H54 (cell line): ENCODE results near the gene PCIF1.
A peak's percentile ranks its signal among the peaks of the same experiment; 100 is the strongest.

ENCODE experiments used
- DNase-seq: peaks from one replicate; pipeline ENCODE4 v3.0.0; 2011; ENCODE audit warnings: low spot score, mixed read lengths; ENCODE audit not compliant: insufficient read length
- FAIRE-seq: peaks from 3 replicates; lab custom pipeline; 2011; peaks lifted over from hg19 to GRCh38; lab: Jason Lieb, UNC
- POLR2A ChIP-seq: IDR thresholded peaks from 2 replicates; pipeline ENCODE4 v1.6.1; 2011; ENCODE audit warnings: low read depth, mild to moderate bottlenecking, low read length

The PCIF1 gene

DNA sequence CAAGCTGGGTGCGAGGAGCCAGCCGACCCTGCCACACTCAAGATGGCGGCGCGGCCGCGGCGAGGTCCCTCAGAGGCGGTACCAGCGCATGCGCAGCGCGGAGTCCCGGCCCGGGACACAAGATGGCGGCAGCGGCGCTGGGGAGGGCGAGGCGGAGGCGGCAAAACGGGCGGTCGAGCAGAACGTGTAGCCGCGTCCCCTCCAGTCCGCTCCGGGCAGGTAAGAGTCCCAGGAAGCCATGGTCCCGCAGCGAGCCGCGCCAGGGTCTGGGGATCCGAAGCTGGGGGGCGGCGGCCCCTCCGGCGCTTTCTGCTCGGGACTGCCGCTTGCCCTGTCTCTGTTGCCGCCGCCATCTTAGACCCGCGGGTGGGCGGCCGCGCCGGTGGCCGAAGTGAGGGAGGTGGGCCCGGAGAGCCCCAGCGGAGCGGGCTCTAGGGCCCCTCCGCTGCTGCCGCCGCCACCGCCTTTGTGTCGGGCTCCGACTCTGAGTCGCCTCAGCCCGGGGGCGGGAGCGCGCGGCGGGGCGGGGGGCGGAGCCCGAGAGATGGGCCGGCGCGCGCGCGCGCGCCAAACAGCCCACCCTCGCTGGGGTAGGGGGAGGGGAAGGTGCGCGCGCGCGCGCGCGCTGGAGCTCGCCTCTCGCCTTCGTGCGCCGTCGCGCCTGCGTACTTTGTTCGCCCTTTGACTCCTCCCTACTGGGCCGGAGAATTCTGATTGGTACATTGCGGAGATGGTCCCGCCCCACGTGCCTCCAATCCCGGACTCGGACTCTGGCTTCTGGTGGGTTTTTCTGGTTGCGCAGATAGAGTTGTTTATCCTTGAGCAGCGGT, at the start of gene PCIF1:
TSS of gene PCIF1 (plus strand) at position 98 of the 830 bp plus-strand sequence. CDS start 4,317 bp downstream, outside the sequence.
- TF ChIP-seq POLR2A = peak; percentile 89
- DNase-seq = peak; percentile 93
- no peak for FAIRE-seq

DNA sequence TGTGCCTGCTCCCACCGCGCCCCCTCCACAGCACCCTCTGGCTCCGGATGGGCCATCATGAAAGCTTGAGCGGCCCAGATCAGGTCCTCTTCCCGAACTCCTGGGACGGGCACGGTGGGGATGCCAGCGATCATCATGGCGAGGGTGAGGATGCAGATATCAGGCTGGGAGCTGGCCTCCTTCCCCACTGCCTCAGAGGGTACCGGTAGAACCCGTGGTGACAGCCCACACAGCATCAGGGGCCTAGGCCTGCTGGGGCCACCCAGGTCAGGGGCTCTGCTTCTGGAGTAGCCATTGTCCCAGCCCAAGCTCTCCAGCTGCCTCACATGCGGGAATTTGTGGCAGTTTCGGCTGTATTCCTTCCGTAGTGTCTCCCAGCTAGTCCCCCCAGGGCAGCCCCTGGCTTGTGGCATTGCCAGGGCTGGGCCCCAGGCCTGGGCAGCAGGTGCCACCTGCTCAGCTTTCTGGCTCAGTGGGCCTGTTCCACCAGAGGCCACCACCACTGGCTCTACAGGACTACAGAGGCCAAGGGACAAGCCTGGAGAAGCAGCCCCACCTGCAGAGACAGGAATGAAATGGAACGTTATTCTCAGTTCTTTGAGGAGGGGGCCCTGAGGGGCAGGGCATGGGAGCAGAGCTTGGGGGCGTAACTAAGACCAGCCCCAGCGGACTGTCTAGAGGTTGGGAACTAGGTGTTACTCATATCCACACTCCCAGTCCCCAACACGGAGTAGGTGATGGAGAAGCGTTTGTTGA, 47.7 kb upstream of the PCIF1 start:
- no peak for TF ChIP-seq POLR2A
- FAIRE-seq = no peak
- DNase-seq = no peak

DNA sequence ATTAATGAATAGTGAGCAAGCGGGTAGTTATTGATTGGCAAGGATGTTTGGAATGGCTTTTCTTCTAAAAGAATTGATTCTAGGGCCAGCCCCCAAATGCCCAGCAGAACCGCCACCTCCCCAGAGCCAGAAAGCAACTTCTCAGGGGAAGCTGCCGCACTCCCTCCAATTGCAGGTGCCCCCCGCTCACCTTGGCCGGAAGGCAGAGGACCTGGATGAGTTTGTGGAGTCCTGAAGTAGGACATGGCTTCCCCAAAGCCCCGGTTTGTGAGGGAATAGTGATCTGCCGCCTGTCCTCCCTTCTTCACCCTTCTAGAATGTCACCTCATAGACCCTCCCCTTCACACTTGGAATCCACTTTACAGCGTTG, 47.2 kb upstream of the PCIF1 start, which contains the start of gene SPATA25:
TSS of gene SPATA25 (minus strand) at position 277 of the 370 bp plus-strand sequence. CDS start at position 245, 32 bp downstream.
- TF ChIP-seq POLR2A = no peak
- FAIRE-seq = no peak
- no peak for DNase-seq

DNA sequence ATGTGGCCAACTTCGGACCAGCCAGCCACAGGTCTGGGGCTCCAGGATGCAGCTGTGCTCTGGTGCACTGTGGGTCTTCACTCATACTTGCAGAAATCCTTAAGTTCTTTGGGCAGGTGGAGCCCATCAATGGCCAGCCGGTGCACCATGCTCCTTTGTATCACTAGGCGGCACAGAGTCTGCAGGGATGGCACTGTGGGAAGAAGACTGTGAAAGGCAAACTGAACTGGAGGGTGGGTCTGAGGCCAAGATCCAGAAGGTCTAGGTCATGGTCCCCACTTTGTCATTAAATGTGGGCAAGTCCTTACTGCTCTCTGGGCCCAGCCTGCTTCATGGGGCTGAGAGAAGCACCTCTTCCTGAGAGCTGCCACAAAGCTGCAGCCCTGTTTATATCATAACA, 45.8 kb upstream of the PCIF1 start:
- FAIRE-seq (no peak), DNase-seq (no peak)
- no peak for TF ChIP-seq POLR2A

DNA sequence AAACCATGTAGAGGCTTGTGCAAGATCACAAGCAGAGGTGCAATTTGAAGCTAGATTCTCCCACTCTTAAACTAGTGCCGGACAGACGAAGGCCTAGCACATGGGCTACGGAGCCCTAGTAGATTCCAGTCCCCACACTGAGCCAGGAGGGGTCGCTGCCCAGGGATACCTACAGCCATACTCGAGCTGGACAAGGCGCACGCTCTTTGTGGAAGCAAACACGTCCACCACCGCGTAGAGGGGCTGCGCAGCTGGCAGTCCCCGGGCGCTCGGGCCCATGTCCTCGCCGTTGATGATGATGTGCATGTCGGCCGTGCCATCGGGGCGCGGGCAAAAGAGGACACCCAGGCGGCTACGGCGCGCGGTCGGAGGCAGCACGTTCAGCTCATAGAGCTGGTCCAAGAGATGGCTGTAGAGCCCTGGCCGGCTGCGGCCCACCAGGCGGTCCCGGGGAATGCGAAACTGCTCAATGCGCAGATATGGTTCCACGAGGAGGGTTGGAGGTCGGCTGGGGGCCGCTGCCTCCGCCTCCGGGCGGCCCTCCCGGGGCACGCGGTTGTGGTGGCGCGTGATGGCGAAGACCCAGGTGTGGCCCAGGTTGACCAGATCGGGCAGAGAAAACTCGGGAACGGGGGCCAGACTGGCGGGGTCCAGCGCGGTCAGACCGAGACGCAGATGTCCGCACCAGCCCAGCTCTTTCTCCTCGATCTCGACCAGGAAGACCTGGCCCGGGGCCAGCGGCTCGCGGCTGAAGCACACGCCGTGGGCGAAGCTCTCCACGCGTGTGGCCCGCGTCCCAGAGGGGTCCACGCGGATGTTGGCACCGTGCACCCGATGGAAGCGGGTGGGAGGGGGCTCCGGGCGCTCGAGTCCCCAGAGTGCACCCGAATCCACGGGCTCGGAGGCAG, 44.2 kb upstream of the PCIF1 start:
- no peak for TF ChIP-seq POLR2A
- FAIRE-seq = no peak
- no peak for DNase-seq

DNA sequence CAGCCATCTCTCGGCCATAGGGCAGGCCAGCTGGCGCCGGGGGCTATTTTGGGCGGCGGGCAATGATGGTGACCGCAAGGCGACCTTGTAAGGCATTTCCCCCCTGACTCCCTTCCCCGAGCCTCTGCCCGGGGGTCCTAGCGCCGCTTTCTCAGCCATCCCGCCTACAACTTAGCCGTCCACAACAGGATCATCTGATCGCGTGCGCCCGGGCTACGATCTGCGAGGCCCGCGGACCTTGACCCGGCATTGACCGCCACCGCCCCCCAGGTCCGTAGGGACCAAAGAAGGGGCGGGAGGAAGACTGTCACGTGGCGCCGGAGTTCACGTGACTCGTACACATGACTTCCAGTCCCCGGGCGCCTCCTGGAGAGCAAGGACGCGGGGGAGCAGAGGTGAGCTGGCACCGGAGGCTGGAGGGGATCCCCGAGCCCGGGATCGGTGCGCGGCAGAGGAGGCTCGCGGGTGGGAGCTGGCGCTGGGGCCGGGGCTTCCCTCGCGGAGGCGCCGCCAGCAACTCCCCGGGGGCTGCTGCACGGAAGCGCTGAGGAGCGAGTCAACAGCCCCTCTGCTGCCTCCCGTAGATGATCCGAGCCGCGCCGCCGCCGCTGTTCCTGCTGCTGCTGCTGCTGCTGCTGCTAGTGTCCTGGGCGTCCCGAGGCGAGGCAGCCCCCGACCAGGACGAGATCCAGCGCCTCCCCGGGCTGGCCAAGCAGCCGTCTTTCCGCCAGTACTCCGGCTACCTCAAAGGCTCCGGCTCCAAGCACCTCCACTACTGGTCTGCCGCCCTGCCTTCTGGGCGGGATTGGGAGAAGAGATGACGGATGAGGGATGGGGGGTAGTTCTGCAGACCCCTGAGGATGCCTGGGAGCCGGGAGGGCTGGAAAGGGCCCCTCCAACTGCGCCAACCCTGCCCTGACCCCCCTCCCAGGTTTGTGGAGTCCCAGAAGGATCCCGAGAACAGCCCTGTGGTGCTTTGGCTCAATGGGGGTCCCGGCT, 43.2 kb upstream of the PCIF1 start, which contains the start of the genes CTSA and NEURL2:
TSS of gene CTSA (plus strand) at position 351 of the 999 bp plus-strand sequence. CDS start at position 585, 234 bp downstream.
TSS of gene NEURL2 (minus strand) at position 224 of the 999 bp plus-strand sequence. CDS start at position 7, 217 bp downstream.
- no peak for FAIRE-seq
- peak; percentile 68 for TF ChIP-seq POLR2A
- DNase-seq = peak; percentile 96

DNA sequence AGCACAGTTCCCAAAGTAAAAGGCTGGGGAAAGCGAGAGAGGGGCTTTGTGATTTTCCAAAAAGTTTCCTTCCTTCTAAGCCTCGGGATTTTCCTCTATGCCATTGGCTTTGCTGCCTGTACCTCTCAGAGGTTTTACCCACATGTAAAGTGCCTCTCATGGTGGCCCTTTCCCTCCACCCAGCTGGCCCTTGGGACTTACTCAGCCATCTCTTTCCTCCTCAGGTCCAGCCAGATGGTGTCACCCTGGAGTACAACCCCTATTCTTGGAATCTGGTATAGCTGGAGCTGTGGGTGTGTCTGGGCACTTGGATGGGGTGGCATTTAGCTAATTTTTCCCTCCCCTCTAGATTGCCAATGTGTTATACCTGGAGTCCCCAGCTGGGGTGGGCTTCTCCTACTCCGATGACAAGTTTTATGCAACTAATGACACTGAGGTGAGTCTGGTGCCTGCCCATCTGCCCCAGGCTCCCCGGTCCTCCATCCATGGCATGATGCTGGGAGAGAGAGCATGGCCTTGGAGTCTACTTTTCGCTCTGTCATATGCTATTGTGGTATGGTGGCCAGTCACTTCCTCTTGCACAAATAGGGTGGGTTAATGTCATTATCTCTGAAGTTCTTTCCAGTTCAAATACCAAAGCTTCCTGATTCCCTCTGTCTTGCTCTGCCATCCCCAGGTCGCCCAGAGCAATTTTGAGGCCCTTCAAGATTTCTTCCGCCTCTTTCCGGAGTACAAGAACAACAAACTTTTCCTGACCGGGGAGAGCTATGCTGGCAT, 42.2 kb upstream of the PCIF1 start:
- DNase-seq (peak; percentile 71), FAIRE-seq (no peak)

DNA sequence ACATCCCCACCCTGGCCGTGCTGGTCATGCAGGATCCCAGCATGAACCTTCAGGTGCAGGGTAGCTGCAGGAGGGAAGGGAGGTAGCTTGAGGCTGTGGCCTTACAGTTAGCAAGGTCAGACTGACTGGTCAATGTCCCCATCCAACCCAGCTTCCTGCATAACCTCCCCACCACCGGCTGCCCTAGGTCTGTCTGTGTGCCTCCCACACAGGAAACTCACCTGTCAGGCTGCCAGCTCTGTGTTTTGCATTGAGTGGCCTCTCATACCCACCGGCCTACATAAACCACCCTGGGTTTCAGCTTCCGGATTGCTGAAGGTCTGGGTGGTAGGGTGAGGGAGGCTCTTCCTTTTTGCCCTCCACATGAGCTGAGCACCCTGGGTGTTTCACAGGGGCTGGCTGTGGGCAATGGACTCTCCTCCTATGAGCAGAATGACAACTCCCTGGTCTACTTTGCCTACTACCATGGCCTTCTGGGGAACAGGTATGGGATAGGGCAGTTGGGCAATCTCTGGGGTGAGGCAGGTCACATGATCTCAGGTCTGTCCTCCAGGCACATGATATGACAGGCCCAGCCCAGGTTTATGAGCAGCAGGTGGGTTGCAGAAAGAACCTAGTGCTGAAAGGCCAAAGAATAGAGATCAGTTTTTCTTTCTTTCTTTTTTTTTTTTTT, 41.5 kb upstream of the PCIF1 start:
- TF ChIP-seq POLR2A = no peak
- DNase-seq (no peak), FAIRE-seq (no peak)

More for the DNA sequence above, 42.2 kb upstream of the PCIF1 start:
- TF ChIP-seq POLR2A = no peak

DNA sequence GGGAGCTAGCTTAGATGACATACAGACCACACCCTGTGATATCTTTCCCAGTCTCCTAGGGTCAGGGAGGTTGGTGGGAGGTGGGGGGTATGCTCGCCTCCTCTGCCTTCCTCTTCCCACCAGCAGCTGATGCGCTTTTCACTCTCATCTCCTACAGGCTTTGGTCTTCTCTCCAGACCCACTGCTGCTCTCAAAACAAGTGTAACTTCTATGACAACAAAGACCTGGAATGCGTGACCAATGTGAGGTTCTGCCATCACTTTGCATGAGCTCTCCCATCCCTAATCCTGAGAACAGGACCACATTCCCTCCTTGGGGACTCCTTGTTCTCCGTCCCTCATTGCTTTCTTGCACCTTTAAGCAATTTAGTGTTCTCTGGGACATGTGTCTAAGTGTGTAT, 40.7 kb upstream of the PCIF1 start:
- FAIRE-seq = no peak
- DNase-seq = no peak
- no peak for TF ChIP-seq POLR2A

DNA sequence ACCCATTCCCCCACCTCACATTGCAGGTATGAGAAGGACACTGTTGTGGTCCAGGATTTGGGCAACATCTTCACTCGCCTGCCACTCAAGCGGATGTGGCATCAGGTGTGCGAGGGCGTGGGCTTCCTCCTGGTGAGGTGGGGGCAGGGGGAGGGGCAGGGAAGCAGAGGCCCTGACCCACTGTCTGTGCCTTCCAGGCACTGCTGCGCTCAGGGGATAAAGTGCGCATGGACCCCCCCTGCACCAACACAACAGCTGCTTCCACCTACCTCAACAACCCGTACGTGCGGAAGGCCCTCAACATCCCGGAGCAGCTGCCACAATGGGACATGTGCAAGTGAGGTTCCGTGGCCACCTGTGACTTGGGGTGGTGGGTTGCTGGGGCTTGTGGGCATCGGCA, 39.7 kb upstream of the PCIF1 start:
- no peak for TF ChIP-seq POLR2A
- DNase-seq (no peak), FAIRE-seq (no peak)

DNA sequence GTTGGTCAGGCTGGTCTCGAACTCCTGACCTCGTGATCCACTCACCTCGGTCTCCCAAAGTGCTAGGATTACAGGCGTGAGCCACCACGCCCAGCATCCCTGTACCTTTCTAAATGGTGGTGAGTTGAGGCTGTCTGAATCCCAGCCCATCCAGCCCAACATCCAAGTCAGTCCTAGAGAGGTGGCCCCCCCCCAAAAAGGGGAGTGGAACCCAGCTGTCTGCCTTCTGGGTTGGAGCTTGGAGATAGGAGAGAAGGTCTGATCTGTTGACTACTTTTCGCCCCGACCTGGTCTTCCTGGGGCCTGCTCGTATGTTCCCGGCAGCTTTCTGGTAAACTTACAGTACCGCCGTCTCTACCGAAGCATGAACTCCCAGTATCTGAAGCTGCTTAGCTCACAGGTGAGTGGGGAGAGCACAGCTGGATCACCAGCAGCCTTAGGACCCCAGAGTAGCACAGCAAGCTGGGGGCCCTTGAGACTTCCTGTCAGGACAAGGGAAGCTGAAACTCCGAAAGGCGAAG, 37.8 kb upstream of the PCIF1 start:
- DNase-seq (no peak), FAIRE-seq (no peak)
- no peak for TF ChIP-seq POLR2A
